H1 (cell line): Measurements from ENCODE around the gene OSTC. TPM values are rescaled to one million over a fixed set of nuclear protein-coding genes. Genes with fewer than 3 reads are reported as not detected.
A peak's percentile ranks its signal among the peaks of the same experiment; 100 is the strongest.

ENCODE experiments used
- CTCF ChIA-PET: fragments of 300-600 bp; sonication (Branson Sonifier 250); formaldehyde crosslinking; loops from one replicate; lab custom pipeline; 2021; ENCODE audit not compliant: partially characterized antibody; lab: Charles Lee
- POLR2A ChIA-PET: fragments of 300-600 bp; sonication (Branson Sonifier 250); formaldehyde crosslinking; loops from one replicate; lab custom pipeline; 2021; ENCODE audit warnings: inconsistent platforms; ENCODE audit not compliant: partially characterized antibody; lab: Charles Lee
- DNase-seq, 2 experiments: peaks; one replicate each; pipeline versions ENCODE4 v3.0.0 to v3.0.0-alpha.2; 2010 to 2022; ENCODE audit warnings: low spot score in 2 of 2, low read depth in 1 of 2, mixed read lengths in 1 of 2
- FAIRE-seq: peaks from 2 replicates; lab custom pipeline; 2011; peaks lifted over from hg19 to GRCh38; lab: Jason Lieb, UNC
- H2AFZ ChIP-seq: 2 replicates; pipeline ENCODE4 v1.8.1; 2012; ENCODE audit warnings: low read length, inconsistent platforms
- H2AK5ac ChIP-seq: 2 replicates; pipeline ENCODE4 v1.6.1; 2013; ENCODE audit warnings: low read depth, low read length
- H2BK120ac ChIP-seq: replicated peaks from 2 replicates; pipeline ENCODE3; 2013; ENCODE audit warnings: low read depth, low read length, inconsistent platforms
- H2BK12ac ChIP-seq: 2 replicates; pipeline ENCODE4 v1.6.1; 2013; ENCODE audit warnings: low read depth, low read length
- H2BK15ac ChIP-seq: 2 replicates; pipeline ENCODE4 v1.6.1; 2013; ENCODE audit warnings: low read length
- H2BK20ac ChIP-seq: 2 replicates; pipeline ENCODE4 v1.6.1; 2013; ENCODE audit warnings: low read length
- H2BK5ac ChIP-seq: 2 replicates; pipeline ENCODE4 v1.6.1; 2013; ENCODE audit warnings: low read depth, low read length
- H3K14ac ChIP-seq: 2 replicates; pipeline ENCODE4 v1.6.1; 2013; ENCODE audit warnings: inconsistent platforms; ENCODE audit not compliant: insufficient read length
- H3K18ac ChIP-seq: 2 replicates; pipeline ENCODE4 v1.6.1; 2013; ENCODE audit warnings: low read length; ENCODE audit errors: extremely low read depth
- H3K23ac ChIP-seq: 2 replicates; pipeline ENCODE4 v1.6.1; 2013; ENCODE audit warnings: inconsistent platforms; ENCODE audit not compliant: insufficient read length
- H3K23me2 ChIP-seq: 2 replicates; pipeline ENCODE4 v1.6.1; 2013; ENCODE audit warnings: low read depth, low read length
- H3K27ac ChIP-seq: 2 replicates; pipeline ENCODE4 v1.6.1; 2011; ENCODE audit warnings: low read depth, low read length, inconsistent platforms
- H3K27me3 ChIP-seq, 4 experiments: replicated peaks in 1 of 4; 1 replicate in 1 of 4; 2 replicates in 3 of 4; pipeline versions ENCODE4 v1.6.1 to v1.8.1; 2011 to 2013; ENCODE audit warnings: low read length in 3 of 4, mild to moderate bottlenecking in 3 of 4, inconsistent platforms in 2 of 4, mixed read lengths in 2 of 4, moderate library complexity in 1 of 4; ENCODE audit not compliant: control insufficient read depth in 3 of 4, insufficient read depth in 3 of 4; ENCODE audit errors: extremely low read depth in 1 of 4
- H3K36me3 ChIP-seq, 4 experiments: 2 replicates each; pipeline versions ENCODE4 v1.6.1 to v1.8.1; 2011 to 2013; ENCODE audit warnings: mild to moderate bottlenecking in 4 of 4, low read length in 3 of 4, moderate library complexity in 2 of 4, control low read depth in 1 of 4, inconsistent platforms in 1 of 4; ENCODE audit not compliant: insufficient read depth in 4 of 4, control insufficient read depth in 2 of 4
- H3K4ac ChIP-seq: replicated peaks from 2 replicates; pipeline ENCODE3; 2013; ENCODE audit warnings: low read length, low read depth, mixed read lengths, inconsistent platforms; ENCODE audit not compliant: insufficient read length
- H3K4me1 ChIP-seq, 4 experiments: replicated peaks in 1 of 4; 1 replicate in 1 of 4; 2 replicates in 3 of 4; pipeline versions ENCODE4 v1.6.1 to v1.8.1; 2011 to 2013; ENCODE audit warnings: low read length in 3 of 4, inconsistent platforms in 2 of 4, mixed read lengths in 1 of 4; ENCODE audit not compliant: insufficient read depth in 4 of 4, control insufficient read depth in 3 of 4
- H3K4me2 ChIP-seq, 2 experiments: 2 replicates each; pipeline versions ENCODE4 v1.6.1 to v1.8.1; 2011 to 2013; ENCODE audit warnings: low read depth in 2 of 2, low read length in 2 of 2, control low read depth in 1 of 2, inconsistent platforms in 1 of 2, mild to moderate bottlenecking in 1 of 2; ENCODE audit not compliant: insufficient read depth in 1 of 2
- H3K4me3 ChIP-seq, 4 experiments: fragments of 200-600, 300-600 bp in 1 of 4; sonication (generic), shearing (Covaris generic), sonication (Bioruptor Twin) in 1 of 4; 2 replicates each; pipeline versions ENCODE4 v1.5.1 to v1.8.1; 2011 to 2016; ENCODE audit warnings: low read length in 4 of 4, low read depth in 3 of 4, control low read depth in 2 of 4, inconsistent platforms in 2 of 4, mild to moderate bottlenecking in 2 of 4, mixed read lengths in 1 of 4, moderate library complexity in 1 of 4; ENCODE audit not compliant: insufficient read depth in 2 of 4; ENCODE audit errors: extremely low read depth in 1 of 4
- H3K56ac ChIP-seq: replicated peaks from 2 replicates; pipeline ENCODE3; 2013; ENCODE audit warnings: low read depth, mild to moderate bottlenecking, mixed read lengths, low read length, inconsistent platforms; ENCODE audit not compliant: insufficient read length
- H3K79me1 ChIP-seq: 2 replicates; pipeline ENCODE4 v1.6.1; 2013; ENCODE audit warnings: low read depth, low read length, control low read depth
- H3K79me2 ChIP-seq, 2 experiments: 2 replicates each; pipeline versions ENCODE4 v1.6.1 to v1.8.1; 2012 to 2013; ENCODE audit warnings: low read length in 2 of 2, mild to moderate bottlenecking in 2 of 2, inconsistent platforms in 1 of 2; ENCODE audit not compliant: insufficient read depth in 2 of 2, control insufficient read depth in 1 of 2
- H3K9ac ChIP-seq, 4 experiments: replicated peaks in 1 of 4; 1 replicate in 1 of 4; 2 replicates in 3 of 4; pipeline versions ENCODE4 v1.6.1 to v1.8.1; 2011 to 2013; ENCODE audit warnings: low read depth in 3 of 4, low read length in 3 of 4, control low read depth in 2 of 4, mild to moderate bottlenecking in 2 of 4, moderate library complexity in 2 of 4, inconsistent platforms in 1 of 4; ENCODE audit errors: extremely low read depth in 1 of 4
- H3K9me3 ChIP-seq, 2 experiments: 2 replicates each; pipeline versions ENCODE4 v1.6.1 to v1.8.1; 2012 to 2013; ENCODE audit warnings: mild to moderate bottlenecking in 2 of 2, moderate library complexity in 2 of 2, control low read depth in 1 of 2, inconsistent platforms in 1 of 2, low read depth in 1 of 2, low read length in 1 of 2, mixed read lengths in 1 of 2; ENCODE audit not compliant: insufficient read depth in 2 of 2
- H4K20me1 ChIP-seq, 2 experiments: replicated peaks in 1 of 2; 2 replicates each; pipeline versions ENCODE3 to v1.8.1; 2011 to 2013; ENCODE audit warnings: inconsistent platforms in 2 of 2, low read length in 2 of 2, mild to moderate bottlenecking in 1 of 2; ENCODE audit not compliant: insufficient read depth in 2 of 2, control insufficient read depth in 1 of 2
- H4K5ac ChIP-seq: 2 replicates; pipeline ENCODE4 v1.6.1; 2013; ENCODE audit warnings: low read length, low read depth, mixed read lengths, inconsistent platforms; ENCODE audit not compliant: insufficient read length
- H4K8ac ChIP-seq: 2 replicates; pipeline ENCODE4 v1.8.0; 2013; ENCODE audit warnings: mild to moderate bottlenecking, moderate library complexity, low read length, inconsistent platforms; ENCODE audit not compliant: insufficient read depth; ENCODE audit errors: extremely low read depth
- H4K91ac ChIP-seq: replicated peaks from 2 replicates; pipeline ENCODE3; 2013; ENCODE audit warnings: low read length, mixed read lengths, inconsistent platforms; ENCODE audit not compliant: insufficient read length
- POLR2AphosphoS5 ChIP-seq: IDR thresholded peaks from 2 replicates; pipeline ENCODE4 v1.6.1; 2011; ENCODE audit warnings: low read depth, low read length
- TAF7 ChIP-seq: optimal IDR thresholded peaks from 2 replicates; pipeline ENCODE3; 2011; ENCODE audit warnings: low read depth, mild to moderate bottlenecking, inconsistent platforms, low read length, moderate library complexity, borderline replicate concordance
- WGBS, 2 experiments: shearing (Covaris generic) in 1 of 2; methylation state at CpG; one replicate each; pipeline versions ENCODE4 v1.1.6 to v1.1.7; 2013 to 2015; ENCODE audit warnings: low lambda C conversion rate in 2 of 2, mixed read lengths in 2 of 2, inconsistent platforms in 1 of 2, low coverage in 1 of 2, missing lambda C conversion rate in 1 of 2; ENCODE audit not compliant: insufficient replicate concordance in 2 of 2, insufficient coverage in 1 of 2, insufficient read length in 1 of 2; ENCODE audit errors: extremely low coverage in 1 of 2, missing lambda C conversion rate in 1 of 2; 5-methylcytosine and 5-hydroxymethylcytosine counted together
- polyA plus RNA-seq, 7 experiments: library from polyadenylated mRNA; depleted of rRNA in 3 of 7; stranded (reverse) in 5 of 7; unstranded in 2 of 7; fragments of >200 nt in 5 of 7; fragments of 200-250 nt in 2 of 7; gene quantifications; 1 replicate in 5 of 7; 2 replicates in 1 of 7; 4 replicates in 1 of 7; pipeline versions ENCODE4 v1.2.1 to v1.2.3, GENCODE V29; 2011 to 2013; ENCODE audit warnings: missing spikeins in 2 of 7, mixed read lengths in 2 of 7
- total RNA-seq: library from RNA; stranded (reverse); fragmentation: NEBNext Ultra II Directional; extraction: Animal tissue kit (Norgen Biotek cat#: 25700); gene quantifications from 2 replicates; pipeline ENCODE4 v1.2.1, GENCODE V29; 2021

Gene OSTC
- total and polyA plus RNA-seq, 2 of the 8 experiments (the other 6 are each of a cell fraction or from before 2014, with no cell fraction given), result 165 to 176 TPM

- Histone ChIP-seq H3K4ac (no peak overlapping the region), H4K8ac (no peak overlapping the region), H3K4me3 (peak overlapping the region in 2 of 4 experiments; percentile 72 to 95; a peak in 4 of 8 replicates), H2BK5ac (no peak overlapping the region), H2BK15ac (no peak overlapping the region), H3K79me2 (peaks cover 18 to 46% of the 10 kb centered on the region in 2 experiments), H3K23me2 (peaks cover 7% of the 10 kb centered on the region), H3K9ac (no peak overlapping the region; a peak in 2 of 7 replicates), H3K14ac (no peak overlapping the region), H3K36me3 (peaks cover 39 to 56% (median 51%) of the 10 kb centered on the region in 4 experiments), H2BK20ac (no peak overlapping the region), H2BK12ac (no peak overlapping the region), H3K9me3 (no peaks in the 10 kb centered on the region), H3K27ac (no peak overlapping the region), H3K4me2 (peak overlapping the region; percentile 73 to 90), H3K79me1 (peaks cover 7% of the 10 kb centered on the region), H3K56ac (no peak overlapping the region), H4K5ac (no peak overlapping the region), H3K18ac (no peak overlapping the region), H4K20me1 (peaks cover 15 to 19% of the 10 kb centered on the region in 2 experiments), H2AFZ (no peak overlapping the region), H3K27me3 (no peaks in the 10 kb centered on the region), H2BK120ac (no peak overlapping the region), H4K91ac (no peak overlapping the region), H2AK5ac (no peak overlapping the region), H3K23ac (no peak overlapping the region), H3K4me1 (peaks cover 0 to 6% (median 3%) of the 10 kb centered on the region in 4 experiments; a peak in 3 of 7 replicates)
- ChIA-PET POLR2A (interaction anchor here (0.8 to 4.6 kb wide), 10 partner anchors 9 to 506 kb away, joined by 3 to 41 read pairs (median 7); partner anchors contain the start of gene OSTC), CTCF (no interaction called here)
- DNase-seq (no peak), FAIRE-seq (no peak)
- 92% methylated on average over 4 of the region's 4 CpGs; no CpG with 5 or more reads in 1 of the 2 experiments for WGBS, 2 experiments
- peak; percentile 29; the same call in 1 of the 2 replicates for TF ChIP-seq POLR2AphosphoS5
- no peak for TF ChIP-seq TAF7
Measured at GRCh38 chr4:108622022-108622421, 28.4 kb upstream of the OSTC start.
